K562 (cell line): Measurements from ENCODE around the gene URI1. TPM values are rescaled to one million over a fixed set of nuclear protein-coding genes. Genes with fewer than 3 reads are reported as not detected.

Experiments
- FOXK2 ChIP-seq, 2 experiments: fragments of 450-650 bp; IDR thresholded peaks in 1 of 2; conservative IDR thresholded peaks in 1 of 2; 2 replicates each; pipeline ENCODE4 v1.6.1; 2016; ENCODE audit warnings: low read depth in 2 of 2, mild to moderate bottlenecking in 1 of 2
- FUS ChIP-seq: fragments of 200-400 bp; formaldehyde crosslinking; optimal IDR thresholded peaks from 2 replicates; pipeline ENCODE3; 2017; ENCODE audit warnings: low read depth, low read length
- HDAC8 ChIP-seq: fragments of 450-650 bp; IDR thresholded peaks from 2 replicates; pipeline ENCODE4 v1.6.1; 2016; ENCODE audit warnings: mild to moderate bottlenecking, missing genetic modification characterization, moderate library complexity, missing compliant biosample characterization
- MITF ChIP-seq: IDR thresholded peaks from 2 replicates; pipeline ENCODE4 v1.6.1; 2014; ENCODE audit warnings: antibody characterized with exemption
- POU5F1 ChIP-seq: fragments of 150-350 bp; IDR thresholded peaks from 2 replicates; pipeline ENCODE4 v1.6.1; 2014; ENCODE audit warnings: borderline replicate concordance, low read length, low read depth, mild to moderate bottlenecking; ENCODE audit not compliant: partially characterized antibody
- RBM15 ChIP-seq: fragments of 200-400 bp; formaldehyde crosslinking; IDR thresholded peaks from 2 replicates; pipeline ENCODE4 v1.6.1; 2018; ENCODE audit warnings: mild to moderate bottlenecking, low read length, moderate library complexity; ENCODE audit not compliant: insufficient read depth
- STAT5B ChIP-seq: fragments of 250-450 bp; sonication (Bioruptor Pico); IDR thresholded peaks from 2 replicates; pipeline ENCODE4 v1.8.0; 2021; ENCODE audit warnings: mild to moderate bottlenecking, inconsistent platforms
- TSC22D4 ChIP-seq: fragments of 450-650 bp; IDR thresholded peaks from 2 replicates; pipeline ENCODE4 v1.6.1; 2016; ENCODE audit warnings: missing genetic modification characterization, missing biosample characterization, control low read depth
- YY1 ChIP-seq, 3 experiments: IDR thresholded peaks; 2 replicates each; pipeline ENCODE4 v1.6.1; 2011; ENCODE audit warnings: low read length in 2 of 3, mild to moderate bottlenecking in 2 of 3, moderate library complexity in 2 of 3, borderline replicate concordance in 1 of 3, control low read depth in 1 of 3, low read depth in 1 of 3; ENCODE audit not compliant: insufficient read depth in 3 of 3, insufficient replicate concordance in 2 of 3, control insufficient read depth in 1 of 3, insufficient read length in 1 of 3; ENCODE audit errors: extremely low read depth in 1 of 3
- polyA plus RNA-seq, 8 experiments: library from polyadenylated mRNA; depleted of rRNA in 4 of 8; stranded (reverse) in 5 of 8; unstranded in 3 of 8; fragments of >200 nt; fragmentation: Nextera tagmentation in 2 of 8; fragmentation: Illumina TruSeq in 1 of 8; extraction: Ambion mirVana in 2 of 8; extraction: Trizol in 1 of 8; gene quantifications; 2 replicates each; pipeline versions ENCODE4 v1.2.1 to v1.2.3, GENCODE V29; 2011 to 2014; ENCODE audit warnings: inconsistent platforms in 1 of 8, missing spikeins in 1 of 8
- total RNA-seq, 7 experiments: library from RNA; depleted of rRNA in 6 of 7; stranded (reverse); fragments of >200 nt in 6 of 7; fragmentation: Illumina TruSeq in 2 of 7; extraction: Trizol in 2 of 7; gene quantifications; 2 replicates each; pipeline versions ENCODE4 v1.2.1 to v1.2.3, GENCODE V29; 2011 to 2021; ENCODE audit warnings: low replicate concordance in 1 of 7
- TF ChIP-seq, protein P1 (sequence below): fragments of 250-450 bp; sonication (Bioruptor Pico); IDR thresholded peaks from 2 replicates; pipeline ENCODE4 v1.8.0; 2021; ENCODE audit warnings: borderline replicate concordance, mild to moderate bottlenecking, moderate library complexity; ENCODE audit not compliant: poor library complexity, severe bottlenecking

URI1 gene
- total and polyA plus RNA-seq, 9 of the 15 experiments (the other 6 are each of a cell fraction or from before 2014, with no cell fraction given), result 16.9 to 87.4 (median 63.9) TPM

GRCh38 chr19:30049846-30050667, 108.0 kb downstream of the URI1 start (continued):
- TF ChIP-seq MITF (no peak), FOXK2 (conservative IDR thresholded peaks at IDR 0.05 in 1 of 2, IDR thresholded peaks at IDR 0.05 in 1 of 2; ENCODE audit: low read depth in 2 of 2) (no peak), STAT5B (no peak), HDAC8 (tag) (no peak), YY1 (IDR thresholded peaks at IDR 0.05; ENCODE audit: borderline replicate concordance in 1 of 3, control insufficient read depth in 1 of 3, extremely low read depth in 1 of 3, insufficient read depth in 3 of 3, insufficient read length in 1 of 3, insufficient replicate concordance in 2 of 3, low read depth in 1 of 3, low read length in 2 of 3) (no peak), POU5F1 (no peak), TSC22D4 (tag) (no peak), FUS (no peak), RBM15 (no peak)
- TF ChIP-seq, protein P1, sequence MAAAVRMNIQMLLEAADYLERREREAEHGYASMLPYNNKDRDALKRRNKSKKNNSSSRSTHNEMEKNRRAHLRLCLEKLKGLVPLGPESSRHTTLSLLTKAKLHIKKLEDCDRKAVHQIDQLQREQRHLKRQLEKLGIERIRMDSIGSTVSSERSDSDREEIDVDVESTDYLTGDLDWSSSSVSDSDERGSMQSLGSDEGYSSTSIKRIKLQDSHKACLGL, result no peak
